Panc1 (cell line): ENCODE data around the gene TMPRSS2.

Source experiments
- CTCF ChIP-seq: fragments of 450-650 bp; IDR thresholded peaks from 2 replicates; pipeline ENCODE4 v1.5.1; 2017; ENCODE audit warnings: mild to moderate bottlenecking
- POLR2AphosphoS5 ChIP-seq: IDR thresholded peaks from 2 replicates; pipeline ENCODE4 v1.6.1; 2012; ENCODE audit warnings: mild to moderate bottlenecking, low read depth, low read length, moderate library complexity
- REST ChIP-seq, 2 experiments: IDR thresholded peaks; 2 replicates each; pipeline ENCODE4 v1.6.1; 2011 to 2012; ENCODE audit warnings: low read depth in 2 of 2, control low read depth in 1 of 2, low read length in 1 of 2, mild to moderate bottlenecking in 1 of 2, moderate library complexity in 1 of 2; ENCODE audit not compliant: insufficient read depth in 1 of 2
- SIN3A ChIP-seq: IDR thresholded peaks from 2 replicates; pipeline ENCODE4 v1.6.1; 2012; ENCODE audit warnings: low read depth, mild to moderate bottlenecking, low read length, moderate library complexity, borderline replicate concordance; ENCODE audit not compliant: insufficient read depth

GRCh38 chr21:41459884-41460534 lies 47.9 kb downstream of the TMPRSS2 start:
- TF ChIP-seq CTCF (no peak), POLR2AphosphoS5 (no peak), REST (IDR thresholded peaks at IDR 0.05; ENCODE audit: insufficient read depth in 1 of 2, low read depth in 2 of 2, low read length in 1 of 2) (no peak), SIN3A (no peak)
